GM21529 (cell line): ENCODE results near the gene KRTAP5-11.
"Not testable (repeated sequence)": the region's sequence is repeated elsewhere in the genome, so short reads cannot be mapped to it uniquely, and the experiment has no call there.

ENCODE experiments used
- ATAC-seq: cut with Tn5 transposase; IDR thresholded peaks from one replicate; pipeline ENCODE4 v1.9.1; 2021; ENCODE audit not compliant: unreplicated experiment

KRTAP5-11 gene

GRCh38 chr11:71582309-71582895 is at the start of gene KRTAP5-11:
KRTAP5-11 (minus strand) TSS chr11:71582875; CDS start chr11:71582837, 38 bp downstream.
- no peak for ATAC-seq

- ATAC-seq: not testable (repeated sequence)
These were observed 48.9 kb upstream of the KRTAP5-11 start for GRCh38 chr11:71631551-71631950.

GRCh38 chr11:71630071-71630470 is 47.4 kb upstream of the KRTAP5-11 start:
- not testable (repeated sequence) for ATAC-seq

DNA sequence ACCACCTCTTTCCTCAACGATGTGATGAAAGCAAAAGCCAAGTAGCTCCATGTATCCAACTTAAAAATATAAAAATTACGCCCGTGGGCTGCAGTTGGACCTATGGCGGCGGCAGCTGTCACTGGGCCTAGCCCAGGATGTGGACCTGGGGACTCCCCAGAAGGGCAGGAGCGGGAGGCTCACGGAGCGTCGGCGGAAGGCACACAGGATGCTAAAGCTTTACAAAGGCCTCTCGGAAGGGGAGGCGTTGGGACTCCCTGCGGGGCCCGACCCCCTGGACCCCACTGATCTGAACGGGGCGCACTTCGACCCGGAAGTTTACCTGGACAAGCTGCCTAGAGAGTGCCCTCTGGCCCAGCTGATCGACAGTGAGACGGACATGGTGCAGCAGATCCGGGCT is 46.3 kb upstream of the KRTAP5-11 start:
- not testable (repeated sequence) for ATAC-seq

DNA sequence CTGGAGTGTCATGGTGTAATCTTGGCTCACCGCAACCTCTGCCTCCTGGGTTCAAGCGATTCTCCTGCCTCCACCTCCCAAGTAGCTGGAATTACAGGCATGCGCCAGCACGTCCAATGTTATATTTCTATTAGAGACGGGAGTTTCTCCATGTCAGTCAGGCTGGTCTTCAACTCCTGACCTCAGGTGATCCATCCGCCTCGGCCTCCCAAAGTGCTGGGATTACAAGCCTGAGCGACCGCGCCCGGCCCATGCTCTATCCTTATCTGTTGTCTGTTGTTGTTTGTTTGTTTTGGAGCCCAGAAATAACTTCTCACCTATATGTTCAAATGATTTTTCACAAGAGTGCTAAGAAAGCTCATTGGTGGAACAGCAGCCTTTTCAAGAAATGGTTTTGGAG is 40.6 kb upstream of the KRTAP5-11 start:
- not testable (repeated sequence) for ATAC-seq

- not testable (repeated sequence) for ATAC-seq
These were observed 39.9 kb upstream of the KRTAP5-11 start for GRCh38 chr11:71622561-71622960.

GRCh38 chr11:71615003-71615402 is 32.3 kb upstream of the KRTAP5-11 start:
- ATAC-seq: not testable (repeated sequence)

DNA sequence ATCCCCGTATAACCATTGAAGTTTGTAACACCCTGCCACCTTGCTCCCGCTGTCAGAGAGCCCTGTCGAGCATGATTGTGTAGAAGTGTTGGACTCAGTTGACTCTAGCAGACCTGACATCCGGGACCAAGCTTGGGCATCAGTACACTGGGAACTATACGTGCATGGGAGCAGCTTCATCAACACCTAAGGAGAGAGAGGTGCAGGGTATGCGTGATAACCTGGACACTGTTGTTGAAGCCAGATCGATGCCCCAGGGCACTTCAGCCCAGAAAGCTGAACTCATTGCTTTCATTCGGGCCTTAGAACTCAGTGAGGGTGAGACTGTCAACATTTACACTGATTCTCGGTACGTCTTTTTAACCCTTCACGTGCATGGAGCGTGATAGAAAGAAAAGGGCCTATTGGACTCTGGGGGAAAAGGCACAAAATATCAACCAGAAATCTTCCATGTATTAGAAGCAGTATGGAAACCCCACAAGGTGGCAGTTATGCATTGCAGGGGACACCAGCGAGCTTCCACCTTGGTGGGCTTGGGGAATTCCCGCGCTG is 31.8 kb upstream of the KRTAP5-11 start:
- not testable (repeated sequence) for ATAC-seq

GRCh38 chr11:71613931-71614330 is 31.3 kb upstream of the KRTAP5-11 start:
- not testable (repeated sequence) for ATAC-seq

- not testable (repeated sequence) for ATAC-seq
These were observed 28.7 kb upstream of the KRTAP5-11 start for GRCh38 chr11:71611218-71611910.

- not testable (repeated sequence) for ATAC-seq
These were observed 25.6 kb upstream of the KRTAP5-11 start for GRCh38 chr11:71608272-71608671.

GRCh38 chr11:71607520-71608216 is 25.0 kb upstream of the KRTAP5-11 start:
- ATAC-seq: not testable (repeated sequence)

DNA sequence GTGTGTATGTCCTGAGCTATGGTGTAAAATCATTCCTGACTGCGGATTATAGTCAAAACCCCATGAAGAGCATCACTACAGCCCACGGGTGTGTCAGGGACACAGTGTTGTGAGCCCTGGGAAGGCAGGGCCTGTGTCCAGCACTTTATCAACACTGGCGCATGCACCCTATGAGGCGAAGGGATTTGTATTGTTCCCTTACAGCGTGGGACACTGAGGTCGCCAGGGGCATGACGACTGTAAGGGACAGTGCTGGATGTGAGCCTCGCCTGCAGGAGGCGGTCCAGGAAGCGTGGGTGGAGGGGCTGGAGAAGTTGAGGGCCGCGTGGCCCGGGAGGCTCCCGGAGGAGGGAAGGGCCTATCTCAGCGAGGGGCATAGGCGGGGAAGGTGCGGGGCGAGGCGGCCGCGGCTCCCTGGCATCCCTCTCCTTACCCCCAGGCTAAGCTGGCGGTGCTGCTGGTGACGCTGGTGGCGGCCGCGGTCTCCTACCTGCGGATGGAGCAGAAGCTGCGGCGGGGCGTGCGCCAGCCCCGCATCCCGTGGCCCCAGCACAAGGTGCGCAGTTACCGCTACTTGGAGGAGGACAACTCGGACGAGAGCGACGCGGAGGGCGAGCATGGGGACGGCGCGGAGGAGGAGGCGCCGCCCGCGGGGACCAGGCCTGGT is 24.3 kb upstream of the KRTAP5-11 start:
- not testable (repeated sequence) for ATAC-seq

- ATAC-seq: not testable (repeated sequence)
These were observed 22.3 kb upstream of the KRTAP5-11 start for GRCh38 chr11:71604798-71605488.

- not testable (repeated sequence) for ATAC-seq
These were observed 20.5 kb upstream of the KRTAP5-11 start for GRCh38 chr11:71603221-71603620.

- not testable (repeated sequence) for ATAC-seq
These were observed 6.9 kb upstream of the KRTAP5-11 start for GRCh38 chr11:71589546-71589920.

- not testable (repeated sequence) for ATAC-seq
These were observed 6.3 kb upstream of the KRTAP5-11 start for GRCh38 chr11:71588822-71589545.

GRCh38 chr11:71588314-71588713 is 5.6 kb upstream of the KRTAP5-11 start:
- ATAC-seq: not testable (repeated sequence)

GRCh38 chr11:71585673-71586072 is 3.0 kb upstream of the KRTAP5-11 start:
- ATAC-seq: not testable (repeated sequence)

DNA sequence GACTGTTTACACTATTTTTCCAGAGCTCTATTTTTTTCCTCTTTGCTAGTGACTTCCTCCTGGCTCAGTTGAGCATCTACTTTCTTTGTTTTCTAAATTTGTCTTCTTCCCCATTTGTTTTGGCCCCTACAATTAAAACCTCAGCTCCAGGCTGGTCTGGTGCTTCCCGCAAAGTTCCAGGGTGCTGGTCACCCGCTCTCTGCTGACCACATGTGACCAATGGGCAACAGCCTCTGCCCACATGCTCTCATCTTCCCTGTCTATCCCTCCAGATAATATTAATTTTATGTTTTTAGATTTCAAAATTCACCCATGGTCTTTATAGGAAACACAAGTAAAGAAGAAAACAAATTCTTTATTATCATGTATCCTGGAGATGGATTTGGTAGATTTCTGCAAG is 294 bp upstream of the KRTAP5-11 start:
- not testable (repeated sequence) for ATAC-seq
